Mucosa of descending colon (tissue), 3 donors: ENCODE measurements around the gene RBMX. TPM values are rescaled to one million over a fixed set of nuclear protein-coding genes. Genes with fewer than 3 reads are reported as not detected.
"Not testable (repeated sequence)": the region's sequence is repeated elsewhere in the genome, so short reads cannot be mapped to it uniquely, and the experiment has no call there.

ENCODE experiments used
- ATAC-seq: fragments of 200-7000 bp; cut with Tn5 transposase; one replicate; pipeline ENCODE4 v1.9.1; 2020; ENCODE audit warnings: mild to moderate bottlenecking, moderate library complexity
- DNase-seq, 3 donors: peaks; one replicate each; pipeline ENCODE4 v3.0.0-alpha.2; 2020
- H3K36me3 ChIP-seq: fragments of 200-600 bp; one replicate; pipeline ENCODE4 v1.8.0; 2021; ENCODE audit warnings: low read depth, mild to moderate bottlenecking
- H3K4me1 ChIP-seq: fragments of 200-600 bp; one replicate; pipeline ENCODE4 v1.8.0; 2021; ENCODE audit warnings: low read depth, mild to moderate bottlenecking
- H3K4me3 ChIP-seq: fragments of 200-600 bp; one replicate; pipeline ENCODE4 v1.8.0; 2021; ENCODE audit warnings: mild to moderate bottlenecking
- H3K9me3 ChIP-seq: fragments of 200-600 bp; one replicate; pipeline ENCODE4 v1.8.0; 2021; ENCODE audit warnings: mild to moderate bottlenecking
- intact Hi-C, 2 donors: fragments of 100-400 bp; cut with DNase I in 1 of 2; cut with micrococcal nuclease in 1 of 2; formaldehyde crosslinking; loops; one replicate each; pipeline versions ENCODE4 v1.11.0 to v1.11.1; 2022; cut with DNase I, micrococcal nuclease
- total RNA-seq, 3 donors: library from RNA; stranded (reverse); fragmentation: NEBNext Ultra II Directional in 2 of 3; extraction: Animal tissue kit (Norgen Biotek cat#: 25700) in 2 of 3; gene quantifications; one replicate each; pipeline versions ENCODE4 v1.2.1 to v1.2.4, GENCODE V29; 2021 to 2023
- TF ChIP-seq, protein P1 (sequence below): fragments of 200-600 bp; IDR thresholded peaks from one replicate; pipeline ENCODE4 v1.8.0; 2022; ENCODE audit warnings: antibody characterized with exemption, mild to moderate bottlenecking
- donor health status: DM: no; HTN: no; CAD: no; lungs with moderate emphysema.
- donor health status: DM: no; HTN: no; CAD: no.
- donor health status: DM: no; HTN: yes; CAD: no.

Gene RBMX
- total RNA-seq, 3 donors from 2014 or later: 101 to 144 (median 122) TPM

DNA sequence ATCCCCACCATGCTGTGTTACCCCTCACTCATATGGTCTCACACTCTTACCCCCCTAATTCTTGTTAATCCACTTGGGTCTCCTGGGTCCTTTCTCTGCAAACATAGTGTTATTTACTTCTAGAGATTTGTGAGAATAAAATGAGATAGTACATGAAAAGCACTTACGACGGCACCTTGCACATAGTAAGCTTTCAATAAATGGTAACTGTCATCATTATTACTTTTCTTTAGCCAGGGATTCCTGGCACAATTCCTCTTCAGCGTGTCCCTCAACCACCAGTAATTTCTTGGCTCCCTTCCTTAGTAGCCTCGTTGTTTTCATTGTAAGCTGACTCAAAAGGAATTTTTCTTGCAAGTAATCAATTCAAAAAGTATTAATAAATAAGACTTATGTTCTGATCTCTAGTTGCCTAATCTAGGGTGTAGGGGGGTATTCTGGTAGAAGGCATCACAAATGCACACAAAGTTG is 30.1 kb upstream of the RBMX start:
- TF ChIP-seq, protein P1, sequence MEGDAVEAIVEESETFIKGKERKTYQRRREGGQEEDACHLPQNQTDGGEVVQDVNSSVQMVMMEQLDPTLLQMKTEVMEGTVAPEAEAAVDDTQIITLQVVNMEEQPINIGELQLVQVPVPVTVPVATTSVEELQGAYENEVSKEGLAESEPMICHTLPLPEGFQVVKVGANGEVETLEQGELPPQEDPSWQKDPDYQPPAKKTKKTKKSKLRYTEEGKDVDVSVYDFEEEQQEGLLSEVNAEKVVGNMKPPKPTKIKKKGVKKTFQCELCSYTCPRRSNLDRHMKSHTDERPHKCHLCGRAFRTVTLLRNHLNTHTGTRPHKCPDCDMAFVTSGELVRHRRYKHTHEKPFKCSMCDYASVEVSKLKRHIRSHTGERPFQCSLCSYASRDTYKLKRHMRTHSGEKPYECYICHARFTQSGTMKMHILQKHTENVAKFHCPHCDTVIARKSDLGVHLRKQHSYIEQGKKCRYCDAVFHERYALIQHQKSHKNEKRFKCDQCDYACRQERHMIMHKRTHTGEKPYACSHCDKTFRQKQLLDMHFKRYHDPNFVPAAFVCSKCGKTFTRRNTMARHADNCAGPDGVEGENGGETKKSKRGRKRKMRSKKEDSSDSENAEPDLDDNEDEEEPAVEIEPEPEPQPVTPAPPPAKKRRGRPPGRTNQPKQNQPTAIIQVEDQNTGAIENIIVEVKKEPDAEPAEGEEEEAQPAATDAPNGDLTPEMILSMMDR: no peak
- intact Hi-C loops: loop anchor here in 1 of 2 donors (10.0 kb wide), 1 partner anchor 196 kb away; no protein-coding TSS in a partner anchor
- Histone ChIP-seq H3K4me3 (no peak overlapping the region), H3K36me3 (no peaks in the 10 kb centered on the region), H3K9me3 (no peaks in the 10 kb centered on the region), H3K4me1 (no peaks in the 10 kb centered on the region)
- DNase-seq: no peak
- no peak for ATAC-seq

DNA sequence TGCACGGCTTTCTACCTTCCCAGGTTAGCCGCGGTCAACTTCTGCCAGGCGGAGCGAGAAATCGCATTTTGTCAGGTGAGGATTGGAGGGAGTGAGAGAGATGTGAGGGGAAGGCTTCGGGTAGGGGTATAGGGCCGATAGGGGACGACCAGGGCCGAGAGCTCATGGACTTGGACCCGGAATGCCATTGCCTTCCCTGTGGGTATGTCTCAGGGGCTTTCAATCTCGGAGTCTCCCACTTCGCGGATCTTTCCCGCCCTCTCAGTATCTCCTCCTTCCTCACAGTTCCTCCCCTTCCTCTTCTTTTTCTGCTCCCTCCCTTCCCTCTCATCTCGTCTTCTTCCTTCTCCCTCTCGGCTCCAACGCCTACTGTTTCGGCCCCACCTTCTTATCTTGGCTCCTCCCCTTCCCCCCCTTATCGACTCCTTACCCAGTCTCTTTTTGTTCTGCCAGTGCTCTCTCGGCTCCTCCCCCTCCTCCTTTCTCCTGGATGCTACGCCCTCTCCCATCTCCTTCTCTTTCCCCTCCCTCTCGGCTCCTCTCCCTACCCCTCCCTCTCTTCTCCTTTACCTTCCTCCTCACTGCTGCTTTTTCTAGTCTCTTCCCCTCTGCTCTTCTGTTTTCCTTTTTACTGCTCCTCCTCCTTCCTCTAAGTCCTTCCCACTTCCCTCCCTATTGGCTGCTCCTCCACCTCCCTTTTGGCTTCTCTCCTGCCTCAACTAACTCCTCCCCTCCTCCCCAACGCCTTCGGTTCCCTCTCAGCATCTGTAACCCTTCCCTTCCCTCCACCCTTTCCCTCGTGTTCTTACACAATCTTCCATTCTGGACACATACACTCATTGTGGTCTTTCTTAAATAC is 29.4 kb upstream of the RBMX start:
- intact Hi-C loops: loop anchor here in 1 of 2 donors (10.0 kb wide), 1 partner anchor 195 kb away; no protein-coding TSS in a partner anchor
- TF ChIP-seq, protein P1: no peak
- peak; percentile 68 to 89 (median 71) for DNase-seq
- Histone ChIP-seq H3K4me3 (peak overlapping the region; percentile 22), H3K4me1 (no peaks in the 10 kb centered on the region), H3K36me3 (no peaks in the 10 kb centered on the region), H3K9me3 (no peaks in the 10 kb centered on the region)
- ATAC-seq: peak; percentile 89

DNA sequence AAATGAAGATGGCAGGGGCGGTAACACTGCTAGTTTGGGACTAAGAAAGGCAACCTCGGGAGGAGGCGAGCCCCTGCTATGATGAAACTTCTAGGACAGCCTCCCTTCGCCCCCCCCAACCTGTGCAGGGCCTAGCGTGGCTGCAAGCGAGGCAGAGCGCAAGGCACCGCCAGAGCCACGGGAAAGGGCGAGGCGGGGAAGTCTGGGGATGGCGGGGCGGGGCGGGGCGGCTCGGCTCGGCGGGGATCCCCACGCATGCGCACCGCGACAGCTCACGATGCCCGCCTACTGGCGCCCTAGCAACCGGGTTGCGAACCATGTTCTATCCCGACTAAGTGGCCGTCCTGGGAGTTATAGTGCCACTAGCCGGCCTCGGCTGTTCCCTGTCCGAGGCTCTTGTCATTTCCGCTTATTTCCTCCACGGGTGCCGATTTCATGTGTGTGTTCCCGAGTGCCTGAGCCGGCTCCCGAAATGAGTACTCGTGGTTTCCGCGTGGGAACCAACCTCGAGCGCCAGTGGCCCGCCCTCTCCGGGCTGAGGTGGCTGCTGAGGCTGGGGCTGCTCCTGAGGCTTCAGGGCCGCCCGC is 28.7 kb upstream of the RBMX start:
- ATAC-seq (peak; percentile 88), DNase-seq (peak; percentile 78 to 82 (median 82))
- no peaks in the 10 kb centered on the region for H3K9me3 ChIP-seq
- TF ChIP-seq, protein P1: no peak
- H3K4me1 ChIP-seq: no peaks in the 10 kb centered on the region
- intact Hi-C loops: no loop called here
- H3K4me3 ChIP-seq: peak overlapping the region; percentile 22
- H3K36me3 ChIP-seq: no peaks in the 10 kb centered on the region

DNA sequence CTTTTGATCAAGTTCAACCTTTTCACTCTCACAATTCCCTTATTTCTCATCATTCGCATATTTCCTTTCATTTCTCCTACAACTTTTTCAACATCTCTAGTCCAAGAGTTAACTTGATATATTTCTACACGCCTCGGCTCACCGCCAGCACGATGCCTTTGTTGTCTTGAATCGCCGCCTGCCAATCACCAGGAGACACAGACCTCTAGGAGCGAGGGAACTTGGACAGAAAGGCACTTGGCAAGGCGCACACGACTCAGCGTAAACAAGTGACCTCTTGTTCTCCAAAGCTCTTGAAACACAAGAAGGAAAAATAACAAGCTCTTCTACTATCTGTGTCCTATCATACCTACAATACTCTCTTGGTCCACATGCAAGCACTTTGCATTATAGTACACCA is 27.1 kb upstream of the RBMX start:
- no peak overlapping the region for H3K4me3 ChIP-seq
- intact Hi-C loops: no loop called here

DNA sequence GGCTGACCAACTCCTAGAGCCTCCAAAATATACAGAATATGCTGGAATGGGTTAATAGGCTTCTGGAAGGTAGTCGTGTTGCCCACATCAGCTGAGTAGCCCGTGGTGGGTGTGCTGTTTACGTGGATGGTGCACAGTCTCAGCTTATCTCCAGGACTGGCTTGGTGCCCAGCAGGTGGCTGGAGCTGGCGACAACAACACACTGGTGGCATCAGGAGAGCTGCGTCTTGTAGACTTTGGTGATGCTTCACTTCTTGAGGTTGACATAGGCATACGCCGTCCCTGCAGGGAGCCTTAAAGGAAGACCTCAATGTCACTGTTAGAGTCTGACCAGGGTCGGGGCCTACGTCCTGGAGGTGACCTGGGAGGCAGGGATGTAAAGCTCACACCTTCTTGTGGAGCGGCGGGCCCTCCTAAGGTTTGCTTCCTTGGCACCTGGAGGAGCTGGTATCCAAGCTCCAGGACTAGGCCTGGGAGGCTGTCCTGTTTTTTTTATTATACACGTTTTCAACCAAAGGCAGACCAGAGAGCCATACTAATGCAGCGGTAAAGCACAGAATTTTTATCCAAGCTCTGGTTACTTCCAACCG is 26.5 kb upstream of the RBMX start:
- ATAC-seq (no peak), DNase-seq (no peak)
- H3K9me3 ChIP-seq: no peaks in the 10 kb centered on the region
- H3K4me1 ChIP-seq: no peaks in the 10 kb centered on the region
- no peak overlapping the region for H3K4me3 ChIP-seq
- intact Hi-C loops: no loop called here
- TF ChIP-seq, protein P1: no peak
- no peaks in the 10 kb centered on the region for H3K36me3 ChIP-seq

More for the DNA sequence above, 27.1 kb upstream of the RBMX start:
- ATAC-seq: no peak
- TF ChIP-seq, protein P1: no peak
- DNase-seq: no peak
- H3K4me1 ChIP-seq: no peaks in the 10 kb centered on the region
- no peaks in the 10 kb centered on the region for H3K9me3 ChIP-seq
- no peaks in the 10 kb centered on the region for H3K36me3 ChIP-seq

DNA sequence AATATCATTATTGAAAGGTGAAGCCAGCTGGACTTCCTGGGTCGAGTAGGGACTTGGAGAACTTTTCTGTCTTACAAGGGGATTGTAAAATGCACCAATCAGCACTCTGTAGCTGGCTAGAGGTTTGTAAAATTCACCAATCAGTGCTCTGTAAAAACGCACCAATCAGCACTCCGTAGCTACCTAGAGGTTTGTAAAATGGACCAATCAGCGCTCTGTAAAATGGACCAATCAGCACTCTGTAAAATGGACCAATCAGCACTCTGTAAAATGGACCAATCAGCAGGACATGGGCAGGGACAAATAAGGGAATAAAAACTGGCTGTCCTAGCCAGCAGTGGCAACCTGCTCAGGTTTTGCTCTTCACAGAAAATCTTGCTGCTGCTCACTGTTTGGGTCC is 23.5 kb upstream of the RBMX start:
- H3K4me1 ChIP-seq, H3K4me3 ChIP-seq, DNase-seq, H3K36me3 ChIP-seq, intact Hi-C loops, H3K9me3 ChIP-seq, ATAC-seq: not testable (repeated sequence)

DNA sequence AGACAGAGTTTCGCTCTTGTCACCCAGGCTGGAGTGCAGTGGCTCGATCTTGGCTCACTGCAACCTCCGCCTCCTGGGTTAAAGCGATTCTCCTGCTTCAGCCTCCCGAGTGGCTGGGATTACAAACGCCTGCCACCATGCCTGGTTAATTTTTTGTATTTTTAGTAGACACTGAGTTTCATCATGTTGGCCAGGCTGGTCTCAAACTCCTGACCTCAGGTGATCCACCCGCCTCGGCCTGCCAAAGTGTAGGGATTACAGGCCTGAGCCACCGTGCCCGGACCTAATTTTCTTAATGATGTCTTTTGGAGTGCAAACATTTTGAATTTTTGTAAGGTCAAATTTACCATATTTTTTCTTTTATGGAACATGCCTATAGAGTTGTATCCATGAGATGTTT is 19.5 kb upstream of the RBMX start:
- intact Hi-C loops, H3K4me1 ChIP-seq, H3K36me3 ChIP-seq, H3K4me3 ChIP-seq, DNase-seq, H3K9me3 ChIP-seq, ATAC-seq: not testable (repeated sequence)
